ENCODE data around the gene RPE65.
"Not testable (repeated sequence)": the region's sequence is repeated elsewhere in the genome, so short reads cannot be mapped to it uniquely, and the experiment has no call there.

RPE65 gene

GRCh38 chr1:68448365-68448764 is 1.4 kb downstream of the RPE65 start:
- DNase-seq, result no peak

- DNase-seq, result no peak
These were observed 4.0 kb downstream of the RPE65 start for GRCh38 chr1:68445709-68446108.

- peak in 1 of 5 experiments; percentile 15 for DNase-seq
These were observed 6.8 kb downstream of the RPE65 start for GRCh38 chr1:68442822-68443556.

- no peak for DNase-seq
These were observed 7.7 kb downstream of the RPE65 start for GRCh38 chr1:68442006-68442405.

- no peak for DNase-seq
These were observed 11.4 kb downstream of the RPE65 start for GRCh38 chr1:68438310-68438709.

GRCh38 chr1:68433395-68433794 is 16.4 kb downstream of the RPE65 start:
- no peak for DNase-seq

- no peak for DNase-seq
These were observed 18.7 kb downstream of the RPE65 start for GRCh38 chr1:68431076-68431475.

- no peak for DNase-seq
These were observed 20.4 kb downstream of the RPE65 start for GRCh38 chr1:68429233-68429808.

- no peak for DNase-seq
These were observed 23.2 kb downstream of the RPE65 start for GRCh38 chr1:68426594-68426993.

- no peak for DNase-seq
These were observed 28.4 kb downstream of the RPE65 start for GRCh38 chr1:68421350-68421749.

GRCh38 chr1:68409426-68409825 is 40.3 kb downstream of the RPE65 start:
- no peak for DNase-seq

GRCh38 chr1:68401506-68401905 is 48.2 kb downstream of the RPE65 start:
- DNase-seq, result no peak

GRCh38 chr1:68395575-68395974 is 54.2 kb downstream of the RPE65 start:
- DNase-seq, result not testable (repeated sequence)

- not testable (repeated sequence) for DNase-seq
These were observed 57.3 kb downstream of the RPE65 start for GRCh38 chr1:68392474-68392873.

GRCh38 chr1:68385798-68386524 is 63.8 kb downstream of the RPE65 start:
- DNase-seq, result not testable (repeated sequence)

GRCh38 chr1:68384872-68385411 is 64.8 kb downstream of the RPE65 start:
- no peak for DNase-seq

- DNase-seq, result no peak
These were observed 65.4 kb downstream of the RPE65 start for GRCh38 chr1:68384321-68384813.

- DNase-seq, result no peak
These were observed 66.7 kb downstream of the RPE65 start for GRCh38 chr1:68383092-68383491.

GRCh38 chr1:68379085-68379478 is 70.7 kb downstream of the RPE65 start:
- no peak for DNase-seq

All from T-helper 2 cell (primary cell).